Measurements from ENCODE around the gene SEMA6A. TPM values are rescaled to one million over a fixed set of nuclear protein-coding genes. Genes with fewer than 3 reads are reported as not detected.

SEMA6A gene
- total RNA-seq, 1 experiment from 2014 or later = 2.1 TPM

DNA sequence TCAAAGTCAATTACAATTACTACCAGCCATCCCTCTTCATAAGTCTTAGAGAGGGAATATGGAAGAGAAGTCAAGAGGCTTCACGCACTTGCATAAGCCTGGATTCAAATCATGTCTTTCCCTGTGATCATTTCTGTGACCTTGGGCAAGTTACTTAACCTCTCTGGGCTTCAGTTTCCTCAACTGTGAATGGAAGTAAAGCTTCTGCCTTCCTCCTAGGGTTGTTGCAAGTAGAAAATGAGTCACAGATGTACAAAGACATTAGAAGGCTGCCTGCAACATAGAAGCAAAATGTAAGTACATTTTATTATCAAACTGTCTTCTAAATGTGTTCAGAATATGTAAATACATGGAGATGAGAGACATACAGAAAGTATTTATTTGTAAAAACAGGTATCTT is 42.3 kb upstream of the SEMA6A start:
- Mint-ChIP-seq H3K4me3 (ENCODE audit: unreplicated experiment) (no peak overlapping the region), H3K9me3 (ENCODE audit: unreplicated experiment) (no peaks in the 10 kb centered on the region), H3K4me1 (ENCODE audit: insufficient read depth, unreplicated experiment) (peaks cover 4% of the 10 kb centered on the region), H3K27me3 (ENCODE audit: insufficient read depth, unreplicated experiment) (no peaks in the 10 kb centered on the region), H3K27ac (ENCODE audit: low read depth, unreplicated experiment) (no peak overlapping the region), H3K36me3 (ENCODE audit: insufficient read depth, unreplicated experiment) (no peaks in the 10 kb centered on the region)
- TF ChIP-seq, protein P1, sequence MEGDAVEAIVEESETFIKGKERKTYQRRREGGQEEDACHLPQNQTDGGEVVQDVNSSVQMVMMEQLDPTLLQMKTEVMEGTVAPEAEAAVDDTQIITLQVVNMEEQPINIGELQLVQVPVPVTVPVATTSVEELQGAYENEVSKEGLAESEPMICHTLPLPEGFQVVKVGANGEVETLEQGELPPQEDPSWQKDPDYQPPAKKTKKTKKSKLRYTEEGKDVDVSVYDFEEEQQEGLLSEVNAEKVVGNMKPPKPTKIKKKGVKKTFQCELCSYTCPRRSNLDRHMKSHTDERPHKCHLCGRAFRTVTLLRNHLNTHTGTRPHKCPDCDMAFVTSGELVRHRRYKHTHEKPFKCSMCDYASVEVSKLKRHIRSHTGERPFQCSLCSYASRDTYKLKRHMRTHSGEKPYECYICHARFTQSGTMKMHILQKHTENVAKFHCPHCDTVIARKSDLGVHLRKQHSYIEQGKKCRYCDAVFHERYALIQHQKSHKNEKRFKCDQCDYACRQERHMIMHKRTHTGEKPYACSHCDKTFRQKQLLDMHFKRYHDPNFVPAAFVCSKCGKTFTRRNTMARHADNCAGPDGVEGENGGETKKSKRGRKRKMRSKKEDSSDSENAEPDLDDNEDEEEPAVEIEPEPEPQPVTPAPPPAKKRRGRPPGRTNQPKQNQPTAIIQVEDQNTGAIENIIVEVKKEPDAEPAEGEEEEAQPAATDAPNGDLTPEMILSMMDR (IDR thresholded peaks at IDR 0.05; ENCODE audit: unreplicated experiment) = no peak
- DNase-seq (ENCODE audit: unreplicated experiment) = no peak
- BruUV-seq (replicated peaks) = no TSS peak
- POLR2A ChIA-PET = interaction anchor here (1.3 kb wide), 1 partner anchor 16 kb away, joined by 3 read pairs; no protein-coding TSS in a partner anchor
- CTCF ChIA-PET = interaction anchor here (0.6 kb wide), 1 partner anchor 12 kb away, joined by 3 read pairs; no protein-coding TSS in a partner anchor
- intact Hi-C loops (cut with micrococcal nuclease) = no loop called here

DNA sequence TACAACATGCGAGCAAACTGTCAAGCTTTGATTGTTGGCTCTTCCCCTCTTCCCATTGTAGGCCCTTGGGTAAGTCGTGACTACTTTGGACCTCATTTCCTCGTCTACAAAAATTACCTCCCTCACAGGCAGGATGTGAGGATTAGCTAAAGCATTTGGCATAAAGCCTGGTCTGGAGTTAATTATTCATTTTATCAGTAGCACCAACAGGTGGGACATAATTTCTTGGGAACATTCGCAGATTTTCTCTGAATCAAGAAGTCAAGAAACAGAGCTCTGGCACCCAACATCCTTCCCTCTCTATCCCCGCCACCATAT is 39.9 kb upstream of the SEMA6A start:
- Mint-ChIP-seq H3K9me3 (ENCODE audit: unreplicated experiment) (no peaks in the 10 kb centered on the region), H3K36me3 (ENCODE audit: insufficient read depth, unreplicated experiment) (no peaks in the 10 kb centered on the region), H3K4me1 (ENCODE audit: insufficient read depth, unreplicated experiment) (peaks cover 4% of the 10 kb centered on the region), H3K4me3 (ENCODE audit: unreplicated experiment) (no peak overlapping the region), H3K27me3 (ENCODE audit: insufficient read depth, unreplicated experiment) (no peaks in the 10 kb centered on the region), H3K27ac (ENCODE audit: low read depth, unreplicated experiment) (no peak overlapping the region)
- POLR2A ChIA-PET = no interaction called here
- CTCF ChIA-PET = no interaction called here
- intact Hi-C loops (cut with micrococcal nuclease) = no loop called here
- BruUV-seq (replicated peaks) = no TSS peak
- DNase-seq (ENCODE audit: unreplicated experiment) = no peak
- TF ChIP-seq, protein P1 (IDR thresholded peaks at IDR 0.05; ENCODE audit: unreplicated experiment) = no peak

- Mint-ChIP-seq H3K36me3 (ENCODE audit: insufficient read depth, unreplicated experiment) (no peaks in the 10 kb centered on the region), H3K9me3 (ENCODE audit: unreplicated experiment) (no peaks in the 10 kb centered on the region), H3K4me3 (ENCODE audit: unreplicated experiment) (no peak overlapping the region), H3K27ac (ENCODE audit: low read depth, unreplicated experiment) (no peak overlapping the region), H3K4me1 (ENCODE audit: insufficient read depth, unreplicated experiment) (peaks cover 4% of the 10 kb centered on the region), H3K27me3 (ENCODE audit: insufficient read depth, unreplicated experiment) (no peaks in the 10 kb centered on the region)
- ChIA-PET POLR2A (no interaction called here), CTCF (interaction anchor here (0.5 to 1.4 kb wide), 3 partner anchors 56 to 692 kb away, joined by 3 to 4 read pairs (median 3); no protein-coding TSS in a partner anchor)
- DNase-seq (ENCODE audit: unreplicated experiment) = no peak
- intact Hi-C loops (cut with micrococcal nuclease) = no loop called here
- TF ChIP-seq, protein P1 (IDR thresholded peaks at IDR 0.05; ENCODE audit: unreplicated experiment) = no peak
- no TSS peak for BruUV-seq (replicated peaks)
Observed at GRCh38 chr5:116613445-116613844, 38.8 kb upstream of the SEMA6A start.

DNA sequence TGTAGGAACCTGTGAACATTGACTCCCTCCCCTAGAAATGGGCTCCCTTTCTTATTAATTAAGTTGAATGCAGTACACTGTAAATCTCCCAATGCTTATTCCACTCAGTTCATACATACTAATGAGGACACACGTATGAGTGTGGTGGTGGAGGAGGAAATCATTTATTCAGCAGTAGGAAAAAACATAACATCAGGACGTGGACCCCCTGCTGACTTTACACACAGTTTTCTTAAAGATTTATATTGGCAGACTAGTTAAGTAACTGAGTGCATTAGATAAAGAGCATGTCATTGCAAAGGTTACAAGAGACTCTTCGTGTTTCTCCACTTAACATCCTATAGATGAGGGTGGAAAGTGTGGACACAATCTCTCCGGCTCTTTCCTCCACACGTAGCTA is 37.8 kb upstream of the SEMA6A start:
- CTCF ChIA-PET = interaction anchor here (0.6 to 1.4 kb wide), 2 partner anchors 55 to 151 kb away, joined by 4 read pairs; no protein-coding TSS in a partner anchor
- Mint-ChIP-seq H3K9me3 (ENCODE audit: unreplicated experiment) (no peaks in the 10 kb centered on the region), H3K36me3 (ENCODE audit: insufficient read depth, unreplicated experiment) (no peaks in the 10 kb centered on the region), H3K4me3 (ENCODE audit: unreplicated experiment) (no peak overlapping the region), H3K27me3 (ENCODE audit: insufficient read depth, unreplicated experiment) (no peaks in the 10 kb centered on the region), H3K27ac (ENCODE audit: low read depth, unreplicated experiment) (no peak overlapping the region), H3K4me1 (ENCODE audit: insufficient read depth, unreplicated experiment) (peaks cover 4% of the 10 kb centered on the region)
- no TSS peak for BruUV-seq (replicated peaks)
- intact Hi-C loops (cut with micrococcal nuclease) = no loop called here
- DNase-seq (ENCODE audit: unreplicated experiment) = no peak
- TF ChIP-seq, protein P1 (IDR thresholded peaks at IDR 0.05; ENCODE audit: unreplicated experiment) = no peak
- POLR2A ChIA-PET = no interaction called here

All from MCF 10A (cell line).